Measurements from ENCODE around the gene MYRF. TPM values are rescaled to one million over a fixed set of nuclear protein-coding genes. Genes with fewer than 3 reads are reported as not detected.

MYRF gene
- total RNA-seq, 1 donor from 2014 or later = 39.5 TPM

- H3K4me3 Mint-ChIP-seq (ENCODE audit: unreplicated experiment) = no peak overlapping the region
- Histone ChIP-seq H2AFZ (ENCODE audit: low read depth, low read length) (no peak overlapping the region), H3K9ac (ENCODE audit: low read length) (no peak overlapping the region), H3K4me3 (ENCODE audit: insufficient read depth, low read depth, low read length) (no peak overlapping the region), H3K27me3 (ENCODE audit: insufficient read depth, low read length) (no peaks in the 10 kb centered on the region), H3K27ac (ENCODE audit: low read depth, low read length) (no peak overlapping the region), H4K20me1 (ENCODE audit: insufficient read depth, low read length) (peaks cover 16% of the 10 kb centered on the region), H3K79me2 (ENCODE audit: insufficient read depth, low read length) (peaks cover 22% of the 10 kb centered on the region), H3K4me2 (ENCODE audit: low read length) (no peak overlapping the region), H3K9me3 (ENCODE audit: insufficient read depth, low read depth, low read length) (no peaks in the 10 kb centered on the region), H3K36me3 (ENCODE audit: insufficient read depth, low read length) (no peaks in the 10 kb centered on the region), H3K4me1 (ENCODE audit: insufficient read depth, low read length) (peaks cover 23% of the 10 kb centered on the region)
- FAIRE-seq (no peak), DNase-seq (ENCODE audit: low read depth) (no peak)
- peaks cover 19% of the 10 kb centered on the region for H3K4me1 Mint-ChIP-seq (ENCODE audit: low read depth, unreplicated experiment)
- H3K27me3 Mint-ChIP-seq (ENCODE audit: low read depth, unreplicated experiment) = no peaks in the 10 kb centered on the region
- H3K9me3 Mint-ChIP-seq (ENCODE audit: unreplicated experiment) = no peaks in the 10 kb centered on the region
- H3K36me3 Mint-ChIP-seq (ENCODE audit: low read depth, unreplicated experiment) = peaks cover 4% of the 10 kb centered on the region
- no peak overlapping the region for H3K27ac Mint-ChIP-seq (ENCODE audit: unreplicated experiment)
- TF ChIP-seq EZH2 (IDR thresholded peaks at IDR 0.05; ENCODE audit: insufficient read depth, low read length) = no peak
- TF ChIP-seq CTCF (IDR thresholded peaks at IDR 0.05; ENCODE audit: insufficient read depth, low read depth, low read length) = no peak
Observed at GRCh38 chr11:61765550-61766253, 13.3 kb downstream of the MYRF start.

GRCh38 chr11:61766353-61766841, 14.0 kb downstream of the MYRF start:
- H3K4me3 ChIP-seq (ENCODE audit: insufficient read depth, low read depth, low read length) = no peak overlapping the region
- H3K4me1 ChIP-seq (ENCODE audit: insufficient read depth, low read length) = peaks cover 23% of the 10 kb centered on the region
- peak; percentile 52 for DNase-seq (ENCODE audit: low read depth)
- H3K27ac ChIP-seq (ENCODE audit: low read depth, low read length) = no peak overlapping the region
- TF ChIP-seq CTCF (IDR thresholded peaks at IDR 0.05; ENCODE audit: insufficient read depth, low read depth, low read length) (no peak), EZH2 (IDR thresholded peaks at IDR 0.05; ENCODE audit: insufficient read depth, low read length) (no peak)
- Mint-ChIP-seq H3K27me3 (ENCODE audit: low read depth, unreplicated experiment) (no peaks in the 10 kb centered on the region), H3K27ac (ENCODE audit: unreplicated experiment) (no peak overlapping the region), H3K4me1 (ENCODE audit: low read depth, unreplicated experiment) (peaks cover 19% of the 10 kb centered on the region), H3K9me3 (ENCODE audit: unreplicated experiment) (no peaks in the 10 kb centered on the region), H3K36me3 (ENCODE audit: low read depth, unreplicated experiment) (peaks cover 4% of the 10 kb centered on the region), H3K4me3 (ENCODE audit: unreplicated experiment) (no peak overlapping the region)
- no peak overlapping the region for H2AFZ ChIP-seq (ENCODE audit: low read depth, low read length)
- no peak overlapping the region for H3K9ac ChIP-seq (ENCODE audit: low read length)
- H4K20me1 ChIP-seq (ENCODE audit: insufficient read depth, low read length) = peaks cover 16% of the 10 kb centered on the region
- H3K27me3 ChIP-seq (ENCODE audit: insufficient read depth, low read length) = no peaks in the 10 kb centered on the region
- peaks cover 17% of the 10 kb centered on the region for H3K79me2 ChIP-seq (ENCODE audit: insufficient read depth, low read length)
- no peak for FAIRE-seq
- no peak overlapping the region for H3K4me2 ChIP-seq (ENCODE audit: low read length)
- H3K9me3 ChIP-seq (ENCODE audit: insufficient read depth, low read depth, low read length) = no peaks in the 10 kb centered on the region
- no peaks in the 10 kb centered on the region for H3K36me3 ChIP-seq (ENCODE audit: insufficient read depth, low read length)
